K562 (cell line): ENCODE measurements around the gene CCDC159. TPM values are rescaled to one million over a fixed set of nuclear protein-coding genes. Genes with fewer than 3 reads are reported as not detected.

Source experiments
- DEAF1 ChIP-seq: fragments of 450-650 bp; formaldehyde crosslinking; IDR thresholded peaks from 2 replicates; pipeline ENCODE4 v1.4.0; 2020; ENCODE audit warnings: mild to moderate bottlenecking, moderate library complexity
- DPF2 ChIP-seq: fragments of 450-650 bp; IDR thresholded peaks from 2 replicates; pipeline ENCODE4 v1.6.1; 2016
- ELK1 ChIP-seq: sonication (generic); formaldehyde crosslinking; IDR thresholded peaks from 2 replicates; pipeline ENCODE4 v1.8.1; 2022; ENCODE audit warnings: missing genetic modification reagents
- EWSR1 ChIP-seq: fragments of 450-650 bp; IDR thresholded peaks from 2 replicates; pipeline ENCODE4 v1.6.1; 2018; ENCODE audit warnings: borderline replicate concordance, mild to moderate bottlenecking, low read depth, moderate library complexity; ENCODE audit not compliant: partially characterized antibody
- HNRNPL ChIP-seq: fragments of 200-400 bp; formaldehyde crosslinking; IDR thresholded peaks from 2 replicates; pipeline ENCODE4 v1.6.1; 2017; ENCODE audit warnings: low read depth, mild to moderate bottlenecking, low read length
- ILF3 ChIP-seq: fragments of 450-650 bp; IDR thresholded peaks from 2 replicates; pipeline ENCODE4 v1.6.1; 2018; ENCODE audit warnings: antibody characterized with exemption, mild to moderate bottlenecking, moderate library complexity, borderline replicate concordance
- MXD1 ChIP-seq: fragments of 250-450 bp; sonication (Bioruptor Pico); IDR thresholded peaks from 2 replicates; pipeline ENCODE4 v1.8.0; 2021; ENCODE audit warnings: borderline replicate concordance, mild to moderate bottlenecking, moderate library complexity; ENCODE audit not compliant: poor library complexity, severe bottlenecking
- MYNN ChIP-seq, 2 experiments: sonication (generic); formaldehyde crosslinking in 1 of 2; IDR thresholded peaks; 2 replicates each; pipeline versions ENCODE4 v1.5.0 to v1.6.1; 2016 to 2020; ENCODE audit warnings: antibody characterized with exemption in 1 of 2, missing genetic modification reagents in 1 of 2
- PHB2 ChIP-seq: fragments of 450-650 bp; IDR thresholded peaks from 2 replicates; pipeline ENCODE4 v1.6.1; 2017; ENCODE audit warnings: low read depth
- POLR2G ChIP-seq: fragments of 200-400 bp; formaldehyde crosslinking; IDR thresholded peaks from 2 replicates; pipeline ENCODE4 v1.6.1; 2017; ENCODE audit warnings: low read depth, mild to moderate bottlenecking, antibody characterized with exemption, low read length, moderate library complexity
- PPARD ChIP-seq: fragments of 250-450 bp; sonication (Bioruptor Pico); IDR thresholded peaks from 2 replicates; pipeline ENCODE4 v1.8.0; 2022; ENCODE audit warnings: inconsistent platforms, mild to moderate bottlenecking, moderate library complexity
- PTTG1 ChIP-seq: fragments of 450-650 bp; IDR thresholded peaks from 2 replicates; pipeline ENCODE4 v1.6.1; 2016; ENCODE audit warnings: low read depth, mild to moderate bottlenecking, missing genetic modification characterization, missing compliant biosample characterization
- RBFOX2 ChIP-seq: fragments of 200-400 bp; formaldehyde crosslinking; IDR thresholded peaks from 2 replicates; pipeline ENCODE4 v1.6.1; 2017; ENCODE audit warnings: low read depth, mild to moderate bottlenecking, low read length, moderate library complexity
- SMAD1 ChIP-seq: fragments of 150-350 bp; IDR thresholded peaks from 2 replicates; pipeline ENCODE4 v1.6.1; 2014; ENCODE audit warnings: low read length, low read depth; ENCODE audit not compliant: partially characterized antibody
- TRIM24 ChIP-seq, 2 experiments: fragments of 450-650 bp; IDR thresholded peaks; 2 replicates each; pipeline ENCODE4 v1.6.1; 2016
- TSC22D4 ChIP-seq: fragments of 450-650 bp; IDR thresholded peaks from 2 replicates; pipeline ENCODE4 v1.6.1; 2016; ENCODE audit warnings: missing genetic modification characterization, missing biosample characterization, control low read depth
- ZBTB17 ChIP-seq: fragments of 450-650 bp; formaldehyde crosslinking; IDR thresholded peaks from 2 replicates; pipeline ENCODE4 v1.4.0; 2020; ENCODE audit warnings: mild to moderate bottlenecking
- ZNF175 ChIP-seq: fragments of 200-800 bp; sonication (Bioruptor generic); IDR thresholded peaks from 2 replicates; pipeline ENCODE4 v1.6.1; 2016; ENCODE audit warnings: low read depth, mild to moderate bottlenecking, missing genetic modification characterization, missing compliant biosample characterization
- ZNF445 ChIP-seq: fragments of 250-450 bp; sonication (Bioruptor Pico); IDR thresholded peaks from 2 replicates; pipeline ENCODE4 v1.4.0; 2020; ENCODE audit warnings: low read depth, mild to moderate bottlenecking, moderate library complexity
- ZNF696 ChIP-seq: fragments of 250-450 bp; sonication (Bioruptor Pico); conservative IDR thresholded peaks from 2 replicates; pipeline ENCODE4 v1.4.0; 2020; ENCODE audit warnings: mild to moderate bottlenecking, moderate library complexity
- ZNF75A ChIP-seq: fragments of 450-650 bp; formaldehyde crosslinking; IDR thresholded peaks from 2 replicates; pipeline ENCODE4 v1.4.0; 2020; ENCODE audit warnings: mild to moderate bottlenecking
- polyA plus RNA-seq, 8 experiments: library from polyadenylated mRNA; depleted of rRNA in 4 of 8; stranded (reverse) in 5 of 8; unstranded in 3 of 8; fragments of >200 nt; fragmentation: Nextera tagmentation in 2 of 8; fragmentation: Illumina TruSeq in 1 of 8; extraction: Ambion mirVana in 2 of 8; extraction: Trizol in 1 of 8; gene quantifications; 2 replicates each; pipeline versions ENCODE4 v1.2.1 to v1.2.3, GENCODE V29; 2011 to 2014; ENCODE audit warnings: inconsistent platforms in 1 of 8, missing spikeins in 1 of 8
- total RNA-seq, 7 experiments: library from RNA; depleted of rRNA in 6 of 7; stranded (reverse); fragments of >200 nt in 6 of 7; fragmentation: Illumina TruSeq in 2 of 7; extraction: Trizol in 2 of 7; gene quantifications; 2 replicates each; pipeline versions ENCODE4 v1.2.1 to v1.2.3, GENCODE V29; 2011 to 2021; ENCODE audit warnings: low replicate concordance in 1 of 7
- TF ChIP-seq, protein P1 (sequence below): fragments of 200-800 bp; sonication (Bioruptor generic); IDR thresholded peaks from 2 replicates; pipeline ENCODE4 v1.6.1; 2017; ENCODE audit warnings: missing genetic modification characterization, missing compliant biosample characterization

The CCDC159 gene
- total and polyA plus RNA-seq, 9 of the 15 experiments (the other 6 are each of a cell fraction or from before 2014, with no cell fraction given) = 0.68 to 10.1 (median 4.7) TPM

GRCh38 chr19:11375143-11375948 is 29.0 kb downstream of the CCDC159 start (continued):
- no peak for TF ChIP-seq SMAD1
- no peak for TF ChIP-seq ELK1
- TF ChIP-seq MXD1 = no peak
- no peak for TF ChIP-seq ZNF445 (CRISPR knock-in tag)
- no peak for TF ChIP-seq PHB2
- TF ChIP-seq PTTG1 (tag) = no peak
- no peak for TF ChIP-seq DPF2
- TF ChIP-seq TRIM24 (IDR thresholded peaks at IDR 0.05) = no peak
- no peak for TF ChIP-seq EWSR1
- TF ChIP-seq POLR2G = peak; percentile 66
- TF ChIP-seq ZNF175 (CRISPR knock-in tag) = no peak
- no peak for TF ChIP-seq TSC22D4 (tag)
- TF ChIP-seq ZNF75A (CRISPR knock-in tag) = peak; percentile 35; the same call in 1 of the 2 replicates
- TF ChIP-seq ILF3 = no peak
- TF ChIP-seq RBFOX2 = peak; percentile 25; the same call in 1 of the 2 replicates
- TF ChIP-seq HNRNPL = no peak
- TF ChIP-seq, protein P1, sequence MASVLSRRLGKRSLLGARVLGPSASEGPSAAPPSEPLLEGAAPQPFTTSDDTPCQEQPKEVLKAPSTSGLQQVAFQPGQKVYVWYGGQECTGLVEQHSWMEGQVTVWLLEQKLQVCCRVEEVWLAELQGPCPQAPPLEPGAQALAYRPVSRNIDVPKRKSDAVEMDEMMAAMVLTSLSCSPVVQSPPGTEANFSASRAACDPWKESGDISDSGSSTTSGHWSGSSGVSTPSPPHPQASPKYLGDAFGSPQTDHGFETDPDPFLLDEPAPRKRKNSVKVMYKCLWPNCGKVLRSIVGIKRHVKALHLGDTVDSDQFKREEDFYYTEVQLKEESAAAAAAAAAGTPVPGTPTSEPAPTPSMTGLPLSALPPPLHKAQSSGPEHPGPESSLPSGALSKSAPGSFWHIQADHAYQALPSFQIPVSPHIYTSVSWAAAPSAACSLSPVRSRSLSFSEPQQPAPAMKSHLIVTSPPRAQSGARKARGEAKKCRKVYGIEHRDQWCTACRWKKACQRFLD = no peak
- 0 out of 2 replicates have a peak, but pooled peaks have one; percentile 8 for TF ChIP-seq DEAF1
- no peak; the same call in 1 of the 2 replicates for TF ChIP-seq ZNF696 (CRISPR knock-in tag)
- TF ChIP-seq PPARD (CRISPR knock-in tag) = no peak
- 0 out of 2 replicates have a peak, but pooled peaks have one; percentile 52 for TF ChIP-seq ZBTB17
- TF ChIP-seq MYNN (IDR thresholded peaks at IDR 0.05) = no peak; the same call in 1 of the 2 replicates
- no peak for TF ChIP-seq MYNN (CRISPR knock-in tag; IDR thresholded peaks at IDR 0.05)
